ENCODE data around the gene SP4. TPM values are rescaled to one million over a fixed set of nuclear protein-coding genes. Genes with fewer than 3 reads are reported as not detected.

Gene SP4
- total RNA-seq, 2 donors from 2014 or later = 28.2 to 30.8 TPM

DNA sequence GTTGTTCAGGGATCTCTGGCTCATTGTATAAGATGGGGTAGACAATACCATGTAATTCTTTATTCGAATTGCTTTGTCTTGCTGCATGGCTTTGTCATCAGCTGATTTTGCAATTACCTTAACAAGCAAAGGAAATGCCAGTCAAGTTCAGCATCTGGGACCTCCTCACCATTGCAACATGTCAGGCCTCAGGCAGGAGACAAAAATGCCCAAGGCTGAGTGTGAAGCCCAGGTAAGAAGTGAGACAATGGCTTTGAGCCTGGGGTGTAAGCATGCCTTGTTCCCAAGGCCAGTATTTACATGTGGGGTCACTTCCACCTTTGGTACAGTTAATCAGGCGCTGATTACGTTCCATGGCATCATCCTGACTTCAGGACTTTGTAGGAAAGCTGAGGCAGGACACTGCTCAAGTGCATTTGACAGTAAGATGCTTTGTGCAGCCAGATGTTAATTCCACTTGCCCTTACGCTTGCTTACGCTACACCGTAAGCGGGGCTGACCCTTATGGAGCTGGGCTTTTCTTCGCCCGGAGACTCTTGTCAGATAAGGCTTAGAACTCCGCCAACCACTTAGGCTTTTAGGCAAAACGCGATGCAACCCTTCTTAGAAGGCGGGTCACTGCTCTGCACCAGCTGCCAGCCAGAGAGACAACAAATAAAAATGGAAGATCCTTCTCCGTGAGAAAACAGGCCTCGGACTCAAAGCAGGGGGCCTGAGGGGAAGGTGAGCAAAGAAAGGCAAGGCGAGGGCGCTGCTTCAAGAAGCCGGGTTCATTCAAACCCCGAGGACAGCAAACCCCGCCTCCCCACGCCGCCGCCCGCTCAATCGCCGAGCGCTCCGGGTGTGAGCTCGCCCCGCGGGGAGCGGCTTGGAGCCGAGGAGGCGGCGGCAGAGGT is 1.3 kb upstream of the SP4 start:
- peak overlapping the region; percentile 99 for H3K27ac Mint-ChIP-seq

DNA sequence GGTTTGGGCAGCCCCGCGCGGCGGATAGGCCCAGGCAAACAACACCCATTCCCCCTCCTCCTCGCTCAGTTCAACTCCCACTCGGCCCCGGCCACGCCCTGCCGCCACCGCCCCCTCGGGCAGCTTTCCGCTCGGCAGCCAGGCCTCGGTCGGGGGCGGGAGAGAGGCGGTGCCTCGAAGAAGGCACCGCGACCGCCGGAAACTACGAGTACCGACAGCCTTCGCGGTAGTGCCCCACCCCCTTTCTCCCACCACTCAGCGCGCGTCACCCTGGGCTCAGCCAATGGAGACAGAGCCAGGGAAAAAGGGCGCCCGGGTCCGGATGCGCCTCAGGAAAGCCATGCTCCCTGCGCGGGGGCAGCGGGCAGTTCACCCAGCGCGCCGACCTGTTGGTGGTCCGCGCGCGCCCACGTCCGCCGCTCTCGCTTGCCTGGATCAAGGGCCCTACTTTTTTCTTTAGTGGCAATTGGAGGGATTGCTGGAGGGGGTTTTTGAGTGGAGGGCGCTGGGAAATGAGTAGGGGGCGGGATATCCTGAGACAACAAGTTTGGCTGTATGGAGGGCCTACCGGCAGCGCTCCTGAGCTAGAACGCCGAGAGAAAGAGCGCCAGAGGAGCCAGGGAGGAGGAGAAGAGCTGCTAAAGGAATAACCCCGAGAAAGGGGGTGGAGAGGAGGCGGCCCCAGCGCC is 557 bp upstream of the SP4 start:
- Mint-ChIP-seq H3K27me3 (no peaks in the 10 kb centered on the region), H3K4me1 (peaks cover 25% of the 10 kb centered on the region), H3K27ac (peak overlapping the region; percentile 99), H3K9me3 (no peaks in the 10 kb centered on the region), H3K36me3 (ENCODE audit: low read depth) (peaks cover 41% of the 10 kb centered on the region), H3K4me3 (peak overlapping the region; percentile 100)
- ATAC-seq (replicated peaks) = peak; percentile 84

More for the DNA sequence above, 1.3 kb upstream of the SP4 start:
- no peaks in the 10 kb centered on the region for H3K9me3 Mint-ChIP-seq
- H3K4me1 Mint-ChIP-seq = peaks cover 20% of the 10 kb centered on the region
- H3K27me3 Mint-ChIP-seq = no peaks in the 10 kb centered on the region
- peaks cover 34% of the 10 kb centered on the region for H3K36me3 Mint-ChIP-seq (ENCODE audit: low read depth)
- peak overlapping the region; percentile 100 for H3K4me3 Mint-ChIP-seq
- no peak for ATAC-seq (replicated peaks)

DNA sequence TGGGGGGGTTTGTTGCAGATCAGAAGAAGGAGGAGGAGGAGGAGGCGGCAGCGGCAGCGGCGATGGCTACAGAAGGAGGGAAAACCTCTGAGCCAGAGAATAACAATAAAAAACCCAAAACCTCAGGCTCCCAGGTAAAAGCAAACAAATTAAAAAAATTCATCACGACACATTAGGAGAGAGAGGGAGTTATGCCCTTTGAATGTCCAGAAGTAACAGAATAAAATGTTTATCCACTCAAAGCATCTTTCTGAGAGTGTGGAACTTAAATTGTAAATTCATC is 717 bp downstream of the SP4 start:
- Mint-ChIP-seq H3K36me3 (ENCODE audit: low read depth) (peaks cover 53% of the 10 kb centered on the region), H3K4me3 (peak overlapping the region; percentile 100), H3K9me3 (no peaks in the 10 kb centered on the region), H3K27me3 (no peaks in the 10 kb centered on the region), H3K4me1 (peaks cover 25% of the 10 kb centered on the region), H3K27ac (peak overlapping the region; percentile 99)
- ATAC-seq (replicated peaks) = no peak

DNA sequence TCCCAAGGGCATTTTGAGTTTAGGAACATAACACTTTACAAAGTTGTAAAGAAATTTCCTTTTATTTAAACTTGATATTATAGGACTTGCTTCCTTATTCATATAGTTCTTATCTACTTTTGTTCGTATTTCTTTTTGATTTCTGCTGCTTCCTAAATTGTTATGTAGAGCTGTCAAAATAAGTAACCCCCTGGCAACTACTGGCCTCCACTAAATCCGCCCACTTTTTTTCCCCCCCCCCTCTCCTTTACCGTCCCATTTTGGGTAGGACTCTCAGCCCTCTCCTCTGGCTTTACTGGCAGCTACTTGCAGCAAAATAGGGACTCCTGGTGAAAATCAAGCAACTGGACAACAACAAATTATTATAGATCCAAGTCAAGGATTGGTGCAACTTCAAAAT is 1.1 kb downstream of the SP4 start:
- Mint-ChIP-seq H3K36me3 (ENCODE audit: low read depth) (peaks cover 58% of the 10 kb centered on the region), H3K4me3 (peak overlapping the region; percentile 100), H3K27ac (peak overlapping the region; percentile 99), H3K4me1 (peaks cover 27% of the 10 kb centered on the region), H3K27me3 (no peaks in the 10 kb centered on the region), H3K9me3 (no peaks in the 10 kb centered on the region)
- ATAC-seq (replicated peaks) = no peak

DNA sequence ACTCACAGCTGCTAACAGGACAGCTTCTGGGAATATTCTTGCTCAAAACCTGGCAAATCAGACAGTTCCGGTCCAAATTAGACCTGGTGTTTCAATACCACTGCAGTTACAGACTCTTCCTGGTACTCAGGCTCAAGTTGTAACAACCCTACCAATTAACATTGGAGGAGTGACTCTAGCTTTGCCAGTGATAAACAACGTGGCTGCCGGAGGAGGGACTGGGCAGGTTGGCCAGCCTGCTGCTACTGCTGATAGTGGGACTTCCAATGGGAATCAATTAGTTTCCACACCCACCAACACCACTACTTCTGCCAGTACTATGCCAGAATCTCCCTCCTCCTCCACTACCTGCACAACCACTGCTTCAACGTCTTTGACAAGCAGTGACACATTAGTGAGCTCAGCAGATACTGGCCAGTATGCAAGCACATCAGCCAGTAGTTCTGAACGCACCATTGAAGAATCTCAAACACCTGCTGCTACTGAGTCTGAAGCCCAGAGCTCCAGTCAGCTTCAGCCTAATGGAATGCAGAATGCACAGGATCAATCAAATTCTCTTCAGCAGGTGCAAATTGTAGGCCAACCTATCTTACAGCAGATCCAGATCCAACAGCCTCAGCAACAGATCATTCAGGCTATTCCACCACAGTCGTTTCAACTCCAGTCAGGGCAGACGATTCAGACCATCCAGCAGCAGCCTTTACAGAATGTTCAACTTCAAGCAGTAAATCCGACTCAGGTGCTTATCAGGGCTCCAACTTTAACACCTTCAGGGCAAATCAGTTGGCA is 2.1 kb downstream of the SP4 start:
- H3K27ac Mint-ChIP-seq = no peak overlapping the region
- H3K9me3 Mint-ChIP-seq = no peaks in the 10 kb centered on the region

DNA sequence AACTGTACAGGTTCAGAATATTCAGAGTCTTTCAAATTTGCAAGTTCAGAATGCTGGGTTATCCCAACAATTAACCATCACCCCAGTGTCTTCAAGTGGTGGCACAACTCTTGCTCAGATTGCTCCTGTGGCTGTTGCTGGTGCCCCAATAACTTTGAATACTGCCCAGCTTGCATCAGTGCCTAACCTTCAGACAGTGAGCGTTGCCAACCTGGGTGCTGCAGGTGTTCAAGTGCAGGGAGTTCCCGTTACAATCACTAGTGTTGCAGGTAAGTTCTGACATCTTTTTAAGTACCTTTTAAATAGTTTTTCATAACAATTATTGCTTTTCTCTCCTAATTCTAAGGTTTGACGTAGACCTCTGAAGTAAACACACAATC is 2.7 kb downstream of the SP4 start:
- Mint-ChIP-seq H3K27ac (no peak overlapping the region), H3K36me3 (ENCODE audit: low read depth) (peaks cover 71% of the 10 kb centered on the region), H3K9me3 (no peaks in the 10 kb centered on the region), H3K4me3 (peak overlapping the region; percentile 100), H3K4me1 (peaks cover 32% of the 10 kb centered on the region), H3K27me3 (no peaks in the 10 kb centered on the region)
- no peak for ATAC-seq (replicated peaks)

More for the DNA sequence above, 2.1 kb downstream of the SP4 start:
- Mint-ChIP-seq H3K4me3 (peak overlapping the region; percentile 100), H3K27me3 (no peaks in the 10 kb centered on the region), H3K36me3 (ENCODE audit: low read depth) (peaks cover 66% of the 10 kb centered on the region), H3K4me1 (peaks cover 30% of the 10 kb centered on the region)
- ATAC-seq (replicated peaks) = no peak

DNA sequence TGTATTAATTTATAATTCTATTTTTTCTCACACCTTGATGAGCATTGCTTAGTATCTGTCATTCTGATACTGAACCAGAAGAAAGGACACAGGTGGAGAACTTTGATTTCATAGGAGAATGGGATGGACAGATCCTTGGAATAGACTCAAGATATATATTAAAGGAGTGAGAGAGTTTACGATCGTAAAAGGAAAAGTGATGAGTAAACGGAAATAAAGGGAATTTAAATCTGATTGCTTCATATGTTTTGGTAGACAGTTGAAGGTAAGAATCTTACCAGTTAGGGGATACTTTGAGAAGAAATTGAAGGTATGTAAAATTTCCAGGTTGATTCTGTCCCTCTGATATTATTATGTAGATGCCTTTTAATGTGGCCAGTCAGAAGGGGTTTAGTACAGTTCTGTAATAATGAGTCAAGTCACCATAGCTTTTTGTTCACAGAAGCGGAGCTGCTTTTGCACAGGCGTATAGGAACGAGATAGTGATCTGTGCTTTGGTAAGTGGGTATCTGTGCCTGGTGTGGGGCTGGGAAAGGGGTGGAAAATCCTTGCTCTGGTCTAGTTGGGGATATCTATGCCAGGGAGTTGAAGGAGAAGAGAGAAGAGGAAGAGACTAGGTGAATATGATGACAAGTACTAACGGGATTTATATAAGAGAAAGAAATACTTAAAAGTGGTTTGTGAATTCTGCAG is 15.4 kb downstream of the SP4 start:
- Mint-ChIP-seq H3K27ac (no peak overlapping the region), H3K4me1 (peaks cover 28% of the 10 kb centered on the region), H3K4me3 (no peak overlapping the region), H3K9me3 (no peaks in the 10 kb centered on the region), H3K36me3 (ENCODE audit: low read depth) (peaks cover 86% of the 10 kb centered on the region), H3K27me3 (no peaks in the 10 kb centered on the region)
- ATAC-seq (replicated peaks) = no peak

DNA sequence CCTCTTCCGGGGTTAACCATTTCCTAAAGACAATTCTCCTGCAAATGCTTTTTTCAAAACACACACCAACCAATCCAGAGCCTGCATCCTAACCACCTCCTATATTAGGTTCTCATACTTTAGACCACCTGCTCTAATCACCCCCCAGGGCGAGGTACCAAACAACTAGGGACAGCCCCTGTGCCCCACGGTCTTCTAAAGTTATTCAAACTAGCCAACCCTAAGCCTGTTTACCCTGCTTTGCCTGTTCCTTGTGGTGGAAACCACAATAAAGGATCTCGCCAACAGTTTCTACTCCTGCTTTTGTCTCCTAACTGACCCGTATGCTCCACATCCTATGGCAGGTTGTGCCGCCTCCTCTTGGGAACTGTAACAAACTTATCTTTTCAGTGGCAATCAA is 21.1 kb downstream of the SP4 start:
- Mint-ChIP-seq H3K27ac (no peak overlapping the region), H3K4me1 (peaks cover 24% of the 10 kb centered on the region), H3K27me3 (no peaks in the 10 kb centered on the region), H3K36me3 (ENCODE audit: low read depth) (peaks cover 81% of the 10 kb centered on the region), H3K4me3 (no peak overlapping the region), H3K9me3 (peaks cover 4% of the 10 kb centered on the region)
- no peak for ATAC-seq (replicated peaks)

DNA sequence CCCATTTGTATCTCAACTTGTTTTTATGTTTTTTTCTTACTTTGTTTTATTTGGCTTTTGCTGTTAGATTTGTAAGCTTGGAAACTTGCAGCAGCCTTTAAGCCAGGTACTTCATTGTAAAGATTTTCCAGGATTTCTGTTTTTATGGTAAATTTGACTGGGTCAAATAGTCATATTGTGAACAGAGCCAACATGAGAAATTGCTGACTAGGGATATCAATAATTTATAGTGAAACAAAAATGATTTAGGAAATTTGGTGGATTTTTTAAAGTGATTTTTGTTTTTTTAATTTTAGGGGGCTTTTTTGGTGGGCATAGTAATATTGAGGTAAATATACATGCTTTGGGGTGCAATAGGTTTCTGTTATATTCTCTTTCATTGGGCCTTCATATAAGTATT is 22.2 kb downstream of the SP4 start:
- H3K4me3 Mint-ChIP-seq = no peak overlapping the region
- no peak for ATAC-seq (replicated peaks)
- H3K4me1 Mint-ChIP-seq = peaks cover 24% of the 10 kb centered on the region
- no peaks in the 10 kb centered on the region for H3K27me3 Mint-ChIP-seq
- H3K27ac Mint-ChIP-seq = no peak overlapping the region
- H3K36me3 Mint-ChIP-seq (ENCODE audit: low read depth) = peaks cover 81% of the 10 kb centered on the region
- H3K9me3 Mint-ChIP-seq = peaks cover 4% of the 10 kb centered on the region

DNA sequence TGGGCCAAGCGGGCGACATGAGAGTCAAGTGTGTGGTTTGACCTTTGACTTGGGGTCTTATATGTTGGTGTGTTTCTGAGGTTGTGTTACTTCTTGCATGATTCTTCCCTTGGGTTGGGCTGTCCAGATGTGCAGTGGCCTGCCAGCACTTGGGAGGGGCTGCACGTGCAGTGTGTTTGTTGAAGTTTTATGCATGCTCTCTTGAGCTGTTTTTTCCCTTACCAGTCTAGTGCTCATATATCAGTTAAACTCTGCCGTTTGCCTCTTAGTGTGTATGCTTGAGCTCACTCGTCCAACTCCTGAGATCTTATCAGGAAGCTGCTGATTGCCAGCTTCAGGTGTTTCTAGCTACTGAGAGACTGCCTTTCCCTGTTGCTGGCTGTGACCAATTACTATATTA is 23.1 kb downstream of the SP4 start:
- no peak overlapping the region for H3K4me3 Mint-ChIP-seq
- no peaks in the 10 kb centered on the region for H3K27me3 Mint-ChIP-seq
- peak overlapping the region; percentile 36 for H3K27ac Mint-ChIP-seq
- peaks cover 24% of the 10 kb centered on the region for H3K4me1 Mint-ChIP-seq
- ATAC-seq (replicated peaks) = no peak
- H3K36me3 Mint-ChIP-seq (ENCODE audit: low read depth) = peaks cover 81% of the 10 kb centered on the region
- peaks cover 4% of the 10 kb centered on the region for H3K9me3 Mint-ChIP-seq

DNA sequence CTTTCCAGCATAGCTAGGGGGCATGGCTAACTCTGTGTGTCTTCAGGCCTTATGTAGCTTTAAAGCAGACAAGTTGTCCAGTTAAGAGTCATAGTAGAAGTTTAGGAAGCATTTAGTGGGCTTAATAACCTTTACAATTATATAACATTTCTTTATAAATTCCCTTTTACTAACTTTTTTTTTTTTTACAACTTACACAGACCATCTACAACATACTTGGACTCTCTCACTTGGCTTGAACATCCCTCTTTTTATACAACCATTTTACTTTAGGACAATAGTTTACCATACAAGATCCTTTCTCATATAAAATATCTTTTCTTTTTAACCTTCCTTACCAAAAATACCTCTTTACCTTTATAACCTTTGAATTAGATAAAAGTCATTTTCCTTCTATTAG is 26.3 kb downstream of the SP4 start:
- Mint-ChIP-seq H3K9me3 (peaks cover 4% of the 10 kb centered on the region), H3K4me1 (peaks cover 16% of the 10 kb centered on the region), H3K27me3 (no peaks in the 10 kb centered on the region), H3K27ac (no peak overlapping the region), H3K36me3 (ENCODE audit: low read depth) (peaks cover 78% of the 10 kb centered on the region), H3K4me3 (no peak overlapping the region)
- no peak for ATAC-seq (replicated peaks)

DNA sequence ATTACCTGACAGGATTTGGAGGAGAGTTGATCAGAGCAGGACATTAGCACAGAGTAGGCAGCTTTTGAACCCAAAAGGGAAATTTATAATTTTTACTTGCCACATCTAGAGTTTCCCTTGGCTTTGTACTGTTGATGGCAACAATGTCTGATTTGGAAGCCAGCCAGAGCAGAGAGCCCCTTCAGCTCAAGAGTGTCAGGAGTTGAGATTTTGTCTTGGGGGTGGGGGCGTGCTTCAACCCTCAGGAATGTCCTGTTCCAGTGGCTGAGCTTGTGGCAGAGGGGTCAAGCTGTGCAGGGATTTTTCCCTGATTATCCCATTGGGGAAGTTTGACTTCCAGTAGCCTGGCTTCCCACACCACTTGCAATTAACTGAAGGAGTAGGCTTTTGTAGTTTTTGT is 27.0 kb downstream of the SP4 start:
- ATAC-seq (replicated peaks) = no peak
- Mint-ChIP-seq H3K27me3 (no peaks in the 10 kb centered on the region), H3K27ac (no peak overlapping the region), H3K36me3 (ENCODE audit: low read depth) (peaks cover 83% of the 10 kb centered on the region), H3K9me3 (peaks cover 6% of the 10 kb centered on the region), H3K4me1 (peaks cover 17% of the 10 kb centered on the region), H3K4me3 (no peak overlapping the region)

DNA sequence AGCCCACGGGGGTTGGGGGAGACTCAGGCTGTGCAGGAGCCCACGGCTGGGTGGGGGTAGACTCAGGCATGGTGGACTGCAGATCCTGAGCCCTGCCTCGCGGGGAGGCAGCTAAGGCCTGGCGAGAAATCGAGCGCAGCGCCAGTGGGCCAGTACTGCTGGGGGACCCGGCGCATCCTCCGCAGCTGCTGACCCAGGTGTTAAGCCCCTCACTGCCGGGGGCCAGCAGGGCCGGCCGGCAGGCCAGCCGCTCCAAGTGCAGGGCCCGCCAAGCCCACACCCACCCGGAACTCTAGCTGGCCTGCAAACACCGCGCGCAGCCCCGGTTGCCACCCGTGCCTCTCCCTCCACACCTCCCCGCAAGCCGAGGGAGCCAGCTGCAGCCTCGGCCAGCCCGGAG is 33.4 kb downstream of the SP4 start:
- Mint-ChIP-seq H3K27ac (no peak overlapping the region), H3K36me3 (ENCODE audit: low read depth) (peaks cover 56% of the 10 kb centered on the region), H3K4me3 (no peak overlapping the region), H3K27me3 (no peaks in the 10 kb centered on the region), H3K4me1 (peaks cover 30% of the 10 kb centered on the region), H3K9me3 (peaks cover 5% of the 10 kb centered on the region)
- no peak for ATAC-seq (replicated peaks)

DNA sequence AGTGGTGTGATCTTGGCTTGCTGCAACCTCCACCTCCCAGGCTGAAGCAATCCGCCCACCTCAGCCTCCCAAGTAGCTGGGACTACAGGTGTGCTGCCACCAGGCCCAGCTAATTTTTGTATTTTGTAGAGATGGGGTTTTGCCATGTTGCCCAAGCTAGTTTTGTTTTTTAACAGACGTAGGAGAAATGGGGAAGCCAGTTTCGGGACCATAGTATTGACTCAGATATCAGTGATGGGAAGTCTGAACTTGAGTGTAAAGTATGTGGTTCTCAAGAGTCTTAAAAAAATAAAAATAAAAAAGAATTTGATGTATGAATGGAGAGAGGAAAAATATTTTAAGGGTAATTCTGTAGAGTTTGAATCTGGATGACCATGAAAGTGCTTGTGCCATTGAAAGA is 34.2 kb downstream of the SP4 start:
- peaks cover 5% of the 10 kb centered on the region for H3K9me3 Mint-ChIP-seq
- no peak overlapping the region for H3K4me3 Mint-ChIP-seq
- H3K36me3 Mint-ChIP-seq (ENCODE audit: low read depth) = peaks cover 51% of the 10 kb centered on the region
- no peaks in the 10 kb centered on the region for H3K27me3 Mint-ChIP-seq
- peaks cover 30% of the 10 kb centered on the region for H3K4me1 Mint-ChIP-seq
- no peak overlapping the region for H3K27ac Mint-ChIP-seq
- ATAC-seq (replicated peaks) = no peak

All from activated T-helper 17 cell treated with anti-CD3 and anti-CD28 coated beads, Interleukin-2, amount 50 U/mL, for 72 hours (primary cell).